HG03457 (cell line): ENCODE data around the gene GNA12.
"Not testable (repeated sequence)": the region's sequence is repeated elsewhere in the genome, so short reads cannot be mapped to it uniquely, and the experiment has no call there.

Experiments
- ATAC-seq: cut with Tn5 transposase; IDR thresholded peaks from one replicate; pipeline ENCODE4 v1.9.1; 2021; ENCODE audit warnings: moderate number of reproducible peaks; ENCODE audit not compliant: unreplicated experiment

Gene GNA12

DNA sequence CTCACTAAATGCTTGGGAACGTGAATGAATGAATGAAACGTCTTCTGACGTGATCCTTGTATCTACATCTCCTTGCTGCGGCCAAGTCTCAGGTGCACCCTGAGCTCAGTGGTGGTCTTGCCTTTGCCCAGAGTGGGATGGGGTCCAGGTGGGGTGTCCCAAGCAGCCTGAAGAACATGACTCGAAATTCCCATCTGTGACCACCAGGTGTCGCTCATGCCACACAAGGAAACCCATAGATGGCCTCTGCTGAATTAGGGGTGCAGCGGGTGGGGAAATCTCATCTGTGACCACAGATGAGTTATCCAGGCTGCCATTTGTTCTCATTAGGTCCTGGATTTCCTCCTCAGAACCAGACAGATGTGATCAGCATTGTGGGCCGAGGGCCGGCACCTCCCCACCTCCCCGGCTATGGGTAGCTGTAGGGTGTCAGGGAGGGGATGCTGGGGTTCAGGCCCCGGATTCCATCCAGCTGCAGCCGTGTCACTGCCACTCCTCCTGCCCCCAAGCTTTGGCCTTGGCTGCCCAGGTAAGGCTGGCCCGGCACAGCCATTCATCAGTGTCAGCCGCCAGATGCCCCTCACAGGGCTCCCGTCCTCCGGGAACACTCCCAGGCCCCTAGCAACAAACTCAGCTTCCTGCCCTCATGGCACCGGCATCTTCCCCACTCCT, 21.0 kb upstream of the GNA12 start:
- ATAC-seq: no peak

DNA sequence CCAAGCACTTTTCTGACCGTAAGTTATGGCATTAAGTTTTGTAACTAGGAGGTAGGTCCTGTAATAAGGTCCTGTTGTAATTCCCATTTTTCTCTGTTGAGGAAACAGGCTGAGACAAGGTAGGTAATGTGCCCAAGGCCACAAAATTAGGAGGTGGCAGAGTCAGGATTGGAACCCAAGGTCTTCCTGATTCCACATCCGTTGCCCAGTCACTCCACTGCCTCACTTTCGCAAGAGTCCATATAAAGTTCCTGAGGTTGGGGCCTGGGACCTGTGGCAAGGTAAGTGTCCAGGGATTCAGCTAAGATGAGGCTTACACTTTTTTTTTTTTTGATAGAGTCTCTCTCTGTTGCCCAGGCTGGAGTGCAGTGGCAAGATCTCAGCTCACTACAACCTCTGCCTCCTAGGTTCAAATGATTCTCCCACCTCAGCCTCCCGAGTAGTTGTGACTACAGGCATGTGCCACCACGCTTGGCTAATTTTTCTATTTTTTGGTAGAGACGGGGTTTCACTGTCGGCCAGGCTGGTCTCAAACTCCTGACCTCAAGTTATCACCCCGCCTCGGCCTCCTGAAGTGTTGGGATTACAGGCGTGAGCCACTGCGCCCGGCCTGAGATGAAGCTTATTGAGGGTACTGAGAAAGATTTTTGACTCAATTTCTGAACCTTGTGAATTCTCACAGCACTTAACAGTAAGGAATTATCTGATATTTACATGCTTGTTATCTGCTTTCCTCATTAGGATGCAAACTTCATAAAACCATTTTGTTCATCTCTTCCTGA, 20.3 kb upstream of the GNA12 start:
- ATAC-seq: no peak

DNA sequence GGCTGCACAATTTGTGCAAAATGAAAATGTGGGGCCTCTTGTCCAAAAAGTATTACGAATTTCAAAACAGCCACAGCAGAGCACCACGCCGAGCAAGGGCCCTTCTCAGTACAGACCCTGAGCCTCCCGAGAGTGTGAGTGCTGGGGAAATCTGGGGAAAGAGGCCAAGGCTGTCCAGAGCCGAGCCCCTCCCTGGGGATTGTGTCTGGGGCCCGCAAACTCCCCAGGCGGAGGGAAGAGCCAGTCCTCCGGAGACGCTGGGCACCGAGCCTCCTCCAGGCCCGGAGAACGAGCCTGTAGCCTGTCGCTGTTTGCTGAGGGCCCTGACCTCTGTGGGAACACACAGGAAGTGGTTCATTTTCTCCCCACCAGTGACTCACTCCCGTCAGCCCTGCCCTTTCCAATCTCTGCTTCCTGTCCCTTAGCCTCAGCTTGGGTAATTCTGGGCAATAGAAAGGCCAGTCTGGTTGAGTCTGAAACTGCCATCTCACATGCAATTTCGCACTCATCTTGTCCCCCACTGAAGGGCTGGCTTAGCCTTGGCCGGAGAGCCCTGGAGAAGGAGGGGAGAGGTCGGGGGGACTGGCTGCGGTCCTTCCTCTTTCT, 19.5 kb upstream of the GNA12 start:
- ATAC-seq: peak; percentile 93

DNA sequence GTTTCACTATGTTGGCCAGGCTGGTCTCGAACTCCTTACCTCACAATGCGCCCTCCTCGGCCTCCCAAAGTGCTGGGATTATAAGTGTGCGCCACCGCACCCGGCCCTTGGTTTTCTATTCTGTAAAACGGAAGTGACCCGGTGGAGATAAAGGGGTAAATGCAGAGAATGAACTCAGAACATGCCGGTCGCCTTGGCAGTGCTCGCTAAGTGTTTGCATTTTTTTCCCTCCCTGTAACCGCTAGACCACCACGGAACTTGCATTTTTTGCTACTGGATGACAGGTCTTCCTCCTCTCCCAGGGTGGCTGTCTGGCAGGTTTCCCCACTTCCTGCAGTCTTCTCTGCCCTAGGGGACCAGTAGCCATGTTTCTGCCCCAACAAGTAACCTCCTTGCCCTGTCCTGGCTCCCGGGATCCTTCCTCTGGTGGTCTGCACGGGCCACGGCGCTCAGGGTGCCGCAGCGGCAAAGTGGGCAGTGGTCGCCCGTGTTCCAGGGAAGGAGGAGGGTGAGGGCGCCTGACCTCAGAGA, 18.8 kb upstream of the GNA12 start:
- ATAC-seq: no peak

DNA sequence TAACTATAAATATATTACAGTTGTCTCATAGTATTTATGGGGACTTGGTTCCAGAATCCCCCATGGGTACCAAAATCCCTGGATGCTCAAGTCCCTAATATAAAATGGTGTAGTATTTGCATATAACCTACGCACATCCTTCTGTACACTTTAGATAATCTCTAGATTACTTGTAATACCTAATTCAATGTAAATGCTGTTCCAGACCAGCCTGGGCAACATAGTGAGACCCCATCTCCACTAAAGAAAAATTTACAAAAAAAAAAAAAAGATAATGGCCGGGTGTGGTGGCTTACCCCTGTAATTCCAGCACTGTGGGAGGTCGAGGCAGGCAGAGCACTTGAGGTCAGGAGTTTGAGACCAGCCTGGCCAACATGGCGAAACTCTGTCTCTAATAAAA, 17.4 kb upstream of the GNA12 start:
- ATAC-seq: no peak

DNA sequence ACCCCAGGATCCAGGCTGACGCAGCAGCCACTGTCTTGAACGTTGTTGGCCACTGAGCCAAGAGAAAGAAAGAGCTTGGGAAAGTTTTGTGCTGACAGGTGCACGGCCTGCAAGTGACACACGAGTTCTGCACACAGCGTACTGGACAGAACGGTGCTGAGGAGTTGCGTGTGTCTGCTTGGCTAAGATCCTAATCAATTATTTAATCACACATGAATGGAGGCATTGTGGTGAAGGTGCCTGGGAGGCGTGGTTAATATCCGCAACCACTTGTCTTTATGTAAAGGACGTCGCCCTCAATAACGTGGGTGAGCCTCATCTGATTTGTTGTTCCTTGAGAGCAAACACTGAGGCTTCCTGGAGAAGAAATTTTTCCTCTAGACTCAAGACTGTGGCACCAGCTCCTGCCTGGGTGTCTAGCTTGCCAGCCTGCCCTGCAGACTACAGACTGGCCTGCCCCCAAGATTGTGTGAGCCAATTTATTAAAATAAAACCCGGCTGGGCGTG, 16.6 kb upstream of the GNA12 start:
- ATAC-seq: no peak

DNA sequence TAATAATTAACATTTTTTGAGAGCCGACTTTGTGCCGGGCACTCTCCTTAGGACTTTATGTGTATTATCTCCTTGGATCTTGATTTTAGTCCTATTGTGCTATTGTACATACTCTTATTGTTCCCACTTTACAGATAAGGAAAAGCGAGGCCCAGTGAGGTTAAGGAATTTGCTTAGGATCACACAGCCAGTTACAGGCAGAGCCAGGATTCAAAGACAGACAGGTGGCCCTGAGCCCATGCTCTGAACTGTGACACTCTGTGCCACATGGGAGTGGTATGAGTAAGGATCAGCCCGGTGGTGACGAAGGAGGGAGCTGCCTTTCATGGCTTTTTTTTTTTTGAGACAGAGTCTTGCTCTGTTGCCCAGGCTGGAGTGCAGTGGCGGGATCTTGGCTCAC, 15.8 kb upstream of the GNA12 start:
- ATAC-seq: no peak

DNA sequence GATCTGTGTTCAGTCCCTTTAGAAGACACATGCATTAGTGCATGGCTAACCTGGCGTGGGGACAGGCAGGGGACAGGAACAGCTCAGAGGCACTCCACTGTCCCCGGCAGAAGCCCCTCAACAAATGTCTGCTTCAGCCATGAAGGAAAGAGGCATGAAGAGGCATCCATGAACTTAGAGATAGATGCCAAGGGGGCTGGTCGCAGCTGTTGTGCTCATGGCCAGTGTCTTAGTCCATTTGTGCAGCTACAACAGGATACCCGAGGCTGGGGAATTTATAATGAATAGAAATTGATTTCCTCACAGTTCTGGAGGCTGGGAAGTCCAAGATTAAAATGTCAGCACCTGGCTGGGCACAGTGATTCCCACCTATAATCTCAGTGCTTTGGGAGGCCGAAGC, 14.5 kb upstream of the GNA12 start:
- ATAC-seq: no peak

DNA sequence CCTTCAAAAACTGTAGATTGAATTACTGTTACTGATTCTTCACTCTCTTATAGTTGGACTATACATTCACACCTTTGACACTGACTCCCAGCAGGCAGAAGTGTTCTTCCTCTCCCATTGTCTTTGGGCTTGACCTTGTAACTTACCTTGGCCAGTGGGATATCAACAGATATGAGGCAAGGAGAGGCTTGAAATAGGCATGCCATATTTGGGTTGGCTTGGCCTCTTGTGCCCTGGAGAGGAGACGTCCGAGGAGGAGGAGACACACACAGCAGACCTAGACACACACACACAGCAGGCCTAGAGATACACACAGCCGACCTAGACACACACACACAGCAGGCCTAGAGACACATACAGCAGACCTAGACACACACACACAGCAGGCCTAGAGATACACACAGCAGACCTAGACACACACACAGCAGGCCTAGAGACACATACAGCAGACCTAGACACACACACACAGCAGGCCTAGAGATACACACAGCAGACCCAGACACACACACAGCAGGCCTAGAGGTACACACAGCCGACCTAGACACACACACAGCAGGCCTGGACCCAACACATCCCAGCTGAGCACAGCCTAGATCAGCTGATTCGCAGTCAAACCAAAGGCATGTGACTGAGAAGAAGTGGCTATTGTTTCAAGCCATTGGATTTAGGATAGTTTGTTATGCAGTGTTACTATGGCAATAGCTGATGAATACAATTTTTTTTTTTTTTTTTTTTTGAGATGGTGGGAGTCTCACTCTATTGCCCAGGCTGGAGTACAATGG, 12.5 kb upstream of the GNA12 start:
- no peak for ATAC-seq

DNA sequence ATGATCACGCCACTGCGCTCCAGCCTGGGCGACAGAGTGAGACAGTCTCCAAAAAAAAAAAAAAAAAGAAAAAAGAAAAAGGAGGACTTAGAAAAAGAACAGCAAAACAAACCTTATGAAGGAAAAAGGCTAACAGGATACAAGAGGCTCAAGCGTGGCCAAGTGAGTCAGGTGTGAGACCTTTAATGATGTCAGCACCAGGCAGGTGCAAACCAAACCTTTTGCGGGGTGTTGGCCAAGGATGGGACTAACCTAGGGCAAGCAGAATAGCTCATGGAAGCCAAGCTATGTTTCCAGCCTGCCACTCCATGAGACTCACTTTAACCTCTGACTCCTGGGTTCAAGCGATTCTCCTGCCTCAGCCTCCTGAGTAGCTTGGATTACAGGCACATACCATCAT, 11.3 kb upstream of the GNA12 start:
- ATAC-seq: no peak

DNA sequence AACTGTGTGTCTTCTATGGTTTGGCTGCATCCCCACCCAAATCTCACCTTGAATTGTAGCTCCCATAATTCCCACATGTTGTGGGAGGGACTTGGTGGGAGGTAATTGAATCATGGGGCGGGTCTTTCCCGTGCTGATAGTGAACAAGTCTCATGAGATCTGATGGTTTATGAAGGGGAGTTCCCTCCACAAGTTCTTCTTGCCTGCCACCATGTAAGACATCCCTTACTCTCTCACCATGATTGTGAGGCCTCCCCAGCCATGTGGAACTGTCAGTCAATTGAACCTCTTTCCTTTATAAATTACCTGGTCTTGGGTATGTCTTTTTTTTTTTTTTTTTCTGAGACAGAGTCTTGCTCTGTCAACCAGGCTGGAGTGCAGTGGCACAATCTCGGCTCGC, 9.4 kb upstream of the GNA12 start:
- not testable (repeated sequence) for ATAC-seq

DNA sequence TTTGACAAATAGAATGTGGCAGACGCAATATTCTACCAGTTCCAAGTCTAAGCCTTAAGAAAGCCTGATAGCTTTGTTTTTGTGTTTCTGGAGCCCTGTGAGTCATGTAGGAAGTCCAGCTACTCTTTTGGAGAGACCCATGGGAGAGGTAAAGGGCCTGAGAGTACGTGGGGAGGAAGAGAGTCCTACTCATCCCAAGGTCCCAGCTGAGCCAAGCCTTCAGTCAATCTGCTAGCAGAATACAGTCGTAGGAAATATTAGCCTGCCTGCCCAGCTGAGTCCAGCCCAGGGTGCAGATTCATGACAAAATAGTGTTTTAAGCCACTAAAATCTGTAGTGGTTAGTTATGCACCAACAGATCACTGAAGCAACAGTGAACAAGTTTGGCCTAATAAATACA, 9.0 kb upstream of the GNA12 start:
- no peak for ATAC-seq

DNA sequence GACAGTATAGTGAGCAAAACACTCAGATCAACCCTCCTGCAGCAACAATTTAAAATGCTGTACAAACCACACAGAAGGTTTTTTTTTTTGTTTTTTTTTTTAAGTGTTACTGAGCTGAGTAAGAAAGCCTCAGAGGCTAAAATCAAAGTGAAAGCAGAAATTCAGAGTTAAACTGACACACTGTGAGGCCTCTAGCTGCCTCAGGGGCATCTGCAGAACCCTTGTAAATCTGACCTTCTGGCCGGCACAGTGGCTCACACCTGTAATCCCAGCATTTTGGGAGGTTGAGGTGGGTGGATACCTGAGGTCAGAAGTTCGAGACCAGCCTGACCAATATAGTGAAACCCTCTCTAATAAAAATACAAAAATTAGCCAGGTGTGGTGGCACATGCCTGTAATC, 7.4 kb upstream of the GNA12 start:
- peak; percentile 43 for ATAC-seq

DNA sequence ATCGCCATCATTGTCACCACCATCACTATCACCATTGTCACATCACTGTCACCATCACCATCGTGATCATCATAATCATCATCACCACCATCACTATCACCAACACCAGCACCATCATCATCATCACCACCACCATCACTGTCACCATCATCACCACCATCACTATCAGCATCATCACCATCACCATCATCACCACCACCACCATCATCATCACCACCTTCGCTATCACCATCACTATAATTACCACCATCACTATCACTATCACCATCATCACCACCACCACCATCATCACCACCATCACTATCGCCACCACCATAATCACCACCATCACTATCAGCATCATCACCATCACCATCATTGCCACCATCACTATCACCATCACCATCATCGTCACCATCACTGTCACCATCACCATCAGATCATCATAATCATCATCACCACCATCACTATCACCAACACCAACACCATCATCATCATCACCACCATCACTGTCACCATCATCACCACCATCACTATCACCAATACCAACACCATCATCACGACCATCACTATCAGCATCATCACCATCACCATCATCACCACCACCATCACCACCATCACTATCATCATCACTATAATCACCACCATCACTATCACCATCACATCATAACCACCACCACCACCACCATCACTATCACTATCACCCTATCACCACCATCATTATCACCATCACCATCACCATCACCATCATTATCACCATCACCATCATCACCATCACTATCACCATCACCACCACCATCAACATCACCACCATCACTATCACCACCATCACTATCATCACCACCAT, 6.0 kb upstream of the GNA12 start:
- no peak for ATAC-seq

DNA sequence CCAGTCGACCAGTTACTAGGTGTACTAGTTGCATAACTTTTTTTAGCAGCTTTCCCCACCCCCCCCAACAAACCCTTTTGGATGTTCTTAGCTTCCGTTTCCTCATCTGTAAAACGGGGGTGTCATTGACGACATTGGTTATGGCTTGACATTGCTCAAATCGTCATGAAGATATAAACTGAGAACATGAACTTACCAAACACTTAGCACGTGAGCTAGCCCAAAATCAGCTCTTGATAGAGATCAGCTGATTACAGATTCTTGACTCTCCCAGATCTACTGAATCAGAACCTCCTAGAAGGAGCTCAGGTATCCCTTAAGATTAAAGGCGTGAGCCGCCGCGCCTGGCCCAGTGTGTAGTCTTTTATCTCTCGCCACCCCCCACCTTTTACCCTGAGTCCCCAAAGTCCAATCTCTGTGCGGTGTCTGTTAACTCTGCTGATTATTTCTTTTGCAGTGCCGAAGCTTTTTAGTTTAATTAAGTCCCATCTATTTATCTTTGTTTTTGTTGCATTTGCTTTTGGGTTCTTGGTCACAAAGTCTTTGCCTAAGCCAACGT, 1.0 kb upstream of the GNA12 start:
- no peak for ATAC-seq

DNA sequence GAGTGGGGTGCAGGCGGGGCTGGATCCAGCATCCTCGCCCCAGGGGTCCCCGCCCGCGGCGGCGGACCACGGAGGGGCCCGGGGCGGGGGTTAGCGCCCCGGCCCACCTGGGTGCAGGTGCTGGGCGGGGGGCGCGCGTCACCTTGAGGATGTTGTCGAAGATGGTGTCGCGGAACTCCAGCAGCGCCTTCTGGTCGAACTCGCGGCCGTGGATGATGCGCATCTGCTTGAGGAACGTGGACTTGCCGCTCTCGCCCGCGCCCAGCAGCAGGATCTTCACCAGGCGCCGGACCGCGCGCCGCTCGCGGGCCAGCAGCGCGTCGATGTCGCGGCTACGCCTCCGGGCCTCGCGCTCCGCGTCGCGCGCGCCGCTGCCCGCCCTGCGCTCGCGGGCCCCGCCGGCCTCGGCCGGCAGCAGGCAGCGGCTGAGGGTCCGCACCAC, 376 bp downstream of the GNA12 start:
- peak; percentile 18 for ATAC-seq

DNA sequence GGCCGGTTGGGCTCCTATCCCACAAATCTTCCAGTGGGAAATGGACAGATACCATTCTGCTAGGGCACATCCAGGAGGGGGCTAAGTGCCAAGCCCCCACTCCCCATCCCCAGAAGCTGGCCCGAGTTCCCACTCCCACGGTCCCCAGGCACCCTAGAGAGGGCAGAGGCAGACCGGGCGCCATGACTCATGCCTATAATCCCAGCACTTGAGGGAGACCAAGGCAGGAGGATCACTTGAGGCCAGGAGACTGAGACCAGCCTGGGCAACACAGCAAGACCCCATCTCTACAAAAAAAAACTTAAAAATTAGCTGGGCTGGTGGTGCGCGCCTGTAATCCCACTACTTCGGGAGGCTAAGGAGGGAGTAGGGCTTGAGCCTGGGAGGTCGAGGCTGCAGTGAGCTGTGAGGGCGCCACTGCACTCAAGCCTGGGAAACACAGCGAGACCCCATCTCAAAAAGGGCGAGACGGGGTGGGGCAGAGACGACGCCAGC, 870 bp downstream of the GNA12 start:
- no peak for ATAC-seq

DNA sequence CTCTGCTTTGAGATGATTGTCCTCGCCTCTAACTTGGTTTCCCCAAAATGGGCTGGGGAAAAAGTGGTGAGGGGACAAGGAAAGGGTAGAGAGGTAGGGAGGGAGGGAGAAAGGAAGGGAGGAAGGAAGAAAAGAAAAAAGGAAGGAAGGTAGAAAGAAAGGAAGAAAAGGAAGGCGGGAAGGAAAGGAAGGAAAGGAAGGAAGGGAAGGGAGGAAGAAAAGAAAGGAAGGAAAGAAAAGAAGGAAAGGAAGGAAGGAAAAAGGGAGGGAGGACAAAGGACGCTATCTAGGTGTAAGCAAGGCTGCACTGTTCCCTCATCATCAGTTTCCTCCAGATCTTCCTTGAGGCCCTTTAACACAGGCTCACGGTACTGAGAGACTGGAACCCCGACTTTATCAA, 2.2 kb downstream of the GNA12 start:
- no peak for ATAC-seq

DNA sequence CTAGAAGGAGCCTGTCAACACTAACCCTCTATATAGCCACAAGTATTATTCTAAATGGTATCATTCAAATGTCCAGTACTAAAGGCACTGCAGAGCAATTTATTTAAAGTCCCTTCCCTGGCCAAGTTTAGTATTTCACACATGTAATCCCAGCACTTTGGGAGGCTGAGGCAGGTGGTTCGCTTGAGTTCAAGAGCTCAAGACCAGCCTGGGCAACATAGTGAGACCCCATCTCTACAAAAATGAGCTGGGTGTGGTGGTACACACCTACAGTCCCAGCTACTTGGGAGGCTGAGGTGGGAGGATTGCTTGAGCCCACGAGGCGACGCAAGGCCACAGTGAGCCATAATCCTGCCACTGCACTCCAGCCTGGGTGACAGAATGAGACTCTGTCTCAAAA, 3.6 kb downstream of the GNA12 start:
- ATAC-seq: no peak
